Naive thymus-derived CD4-positive, alpha-beta T cell (primary cell): ENCODE results near the gene DDR2. TPM values are rescaled to one million over a fixed set of nuclear protein-coding genes. Genes with fewer than 3 reads are reported as not detected.

ENCODE experiments used
- ATAC-seq: fragments of 150-1000 bp; cut with Tn5 transposase; 2 replicates; pipeline ENCODE4 v1.10.0; 2021; ENCODE audit warnings: mild to moderate bottlenecking, moderate library complexity
- CTCF ChIA-PET: fragments of 350-600 bp; sonication (Branson Sonifier 250); formaldehyde crosslinking; loops from one replicate; lab custom pipeline; 2021; ENCODE audit warnings: antibody characterized with exemption; lab: Charles Lee
- POLR2A ChIA-PET: fragments of 350-600 bp; sonication (Branson Sonifier 250); formaldehyde crosslinking; loops from one replicate; lab custom pipeline; 2021; ENCODE audit warnings: antibody characterized with exemption, inconsistent platforms; lab: Charles Lee
- DNase-seq, 9 donors: peaks; one replicate each; pipeline versions ENCODE4 v3.0.0 to v3.0.0-alpha.2; 2020 to 2022; ENCODE audit warnings: mixed read lengths in 1 of 9
- H3K27ac ChIP-seq: one replicate; pipeline ENCODE4 v1.7.0; 2013; ENCODE audit warnings: mild to moderate bottlenecking, low read depth, low read length, moderate library complexity
- H3K27me3 ChIP-seq, 2 donors: one replicate each; pipeline ENCODE4 v1.7.0; 2013; ENCODE audit warnings: low read length in 2 of 2, mild to moderate bottlenecking in 2 of 2, moderate library complexity in 2 of 2; ENCODE audit not compliant: control insufficient read depth in 2 of 2, insufficient read depth in 2 of 2
- H3K36me3 ChIP-seq, 3 experiments: 1 replicate in 2 of 3; 2 replicates in 1 of 3; pipeline ENCODE4 v1.7.0; 2013; ENCODE audit warnings: low read length in 3 of 3, mild to moderate bottlenecking in 3 of 3, moderate library complexity in 1 of 3; ENCODE audit not compliant: insufficient read depth in 3 of 3, control insufficient read depth in 2 of 3
- H3K4me1 ChIP-seq, 2 donors: one replicate each; pipeline ENCODE4 v1.7.0; 2013; ENCODE audit warnings: low read length in 2 of 2, mild to moderate bottlenecking in 2 of 2, moderate library complexity in 1 of 2; ENCODE audit not compliant: control insufficient read depth in 2 of 2, insufficient read depth in 2 of 2
- H3K4me3 ChIP-seq: 2 replicates; pipeline ENCODE4 v1.7.0; 2013; ENCODE audit warnings: mild to moderate bottlenecking, low read length
- H3K9me3 ChIP-seq, 3 experiments: 1 replicate in 2 of 3; 2 replicates in 1 of 3; pipeline ENCODE4 v1.7.0; 2013; ENCODE audit warnings: low read length in 3 of 3; ENCODE audit not compliant: control insufficient read depth in 2 of 3
- H3K27ac Mint-ChIP-seq, 9 donors: one replicate each; pipeline ENCODE4 v1.8.0; 2020 to 2022; ENCODE audit warnings: mixed read lengths in 9 of 9, mild to moderate bottlenecking in 8 of 9, moderate library complexity in 5 of 9, inconsistent platforms in 2 of 9
- H3K27me3 Mint-ChIP-seq, 5 donors: one replicate each; pipeline ENCODE4 v1.8.0; 2021 to 2022; ENCODE audit warnings: mixed read lengths in 5 of 5, mild to moderate bottlenecking in 1 of 5
- H3K36me3 Mint-ChIP-seq, 5 donors: one replicate each; pipeline ENCODE4 v1.8.0; 2020 to 2022; ENCODE audit warnings: mixed read lengths in 5 of 5, mild to moderate bottlenecking in 3 of 5, inconsistent platforms in 1 of 5
- H3K4me1 Mint-ChIP-seq, 7 donors: one replicate each; pipeline ENCODE4 v1.8.0; 2020 to 2022; ENCODE audit warnings: mixed read lengths in 7 of 7, mild to moderate bottlenecking in 3 of 7, inconsistent platforms in 1 of 7
- H3K4me3 Mint-ChIP-seq, 10 donors: one replicate each; pipeline ENCODE4 v1.8.0; 2020 to 2022; ENCODE audit warnings: mild to moderate bottlenecking in 10 of 10, mixed read lengths in 10 of 10, moderate library complexity in 6 of 10, inconsistent platforms in 2 of 10
- H3K9me3 Mint-ChIP-seq, 11 donors: one replicate each; pipeline ENCODE4 v1.8.0; 2020 to 2022; ENCODE audit warnings: mixed read lengths in 11 of 11, mild to moderate bottlenecking in 4 of 11, inconsistent platforms in 1 of 11, moderate library complexity in 1 of 11
- intact Hi-C, 2 donors: fragments of 100-400 bp; cut with micrococcal nuclease; formaldehyde crosslinking; loops; one replicate each; pipeline ENCODE4 v1.15.1; 2023
- polyA plus RNA-seq, 2 donors: library from polyadenylated mRNA; unstranded; fragments of 300-500 nt; fragmentation: Illumina TruSeq; gene quantifications; one replicate each; pipeline ENCODE4 v1.2.3, GENCODE V29; 2021
- total RNA-seq, 6 experiments: library from RNA in 5 of 6; stranded (reverse) in 5 of 6; gene quantifications; 1 replicate in 5 of 6; 2 replicates in 1 of 6; pipeline ENCODE4 v1.2.3 and lab custom pipeline; 2021 to 2026

DDR2 gene
- total and polyA plus RNA-seq, 7 experiments from 2014 or later = 0.24 to 0.44 (median 0.35) TPM; not detected in 2

DNA sequence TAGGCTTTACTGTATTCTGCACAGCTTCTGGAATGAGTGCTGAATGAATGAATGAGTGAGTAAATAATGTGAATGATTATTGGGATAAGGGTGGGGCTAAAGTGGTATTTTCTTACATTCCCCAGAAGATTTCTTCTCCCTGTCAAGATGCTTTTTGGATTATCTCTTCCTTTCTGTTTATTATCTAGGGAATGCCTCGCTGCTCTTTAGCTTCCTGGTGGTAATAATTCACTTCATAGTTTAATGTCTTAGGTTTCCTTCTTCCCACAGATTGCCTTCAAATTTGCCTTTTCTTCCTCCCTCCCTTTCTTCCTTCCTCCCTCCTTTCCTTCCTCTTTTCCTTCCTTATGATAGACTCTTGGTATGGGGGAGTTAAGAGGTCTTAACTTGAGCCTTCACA lies 24.0 kb downstream of the DDR2 start:
- Mint-ChIP-seq H3K27ac (no peak overlapping the region), H3K4me3 (no peak overlapping the region), H3K9me3 (no peaks in the 10 kb centered on the region), H3K4me1 (no peaks in the 10 kb centered on the region), H3K27me3 (peaks cover 7 to 23% (median 12%) of the 10 kb centered on the region in 5 donors), H3K36me3 (no peaks in the 10 kb centered on the region)
- CTCF ChIA-PET = no interaction called here
- Histone ChIP-seq H3K4me3 (no peak overlapping the region), H3K27me3 (no peaks in the 10 kb centered on the region), H3K4me1 (no peaks in the 10 kb centered on the region), H3K9me3 (no peaks in the 10 kb centered on the region), H3K36me3 (no peaks in the 10 kb centered on the region), H3K27ac (no peak overlapping the region)
- intact Hi-C loops = no loop called here
- POLR2A ChIA-PET = no interaction called here
- DNase-seq (no peak), ATAC-seq (no peak)

DNA sequence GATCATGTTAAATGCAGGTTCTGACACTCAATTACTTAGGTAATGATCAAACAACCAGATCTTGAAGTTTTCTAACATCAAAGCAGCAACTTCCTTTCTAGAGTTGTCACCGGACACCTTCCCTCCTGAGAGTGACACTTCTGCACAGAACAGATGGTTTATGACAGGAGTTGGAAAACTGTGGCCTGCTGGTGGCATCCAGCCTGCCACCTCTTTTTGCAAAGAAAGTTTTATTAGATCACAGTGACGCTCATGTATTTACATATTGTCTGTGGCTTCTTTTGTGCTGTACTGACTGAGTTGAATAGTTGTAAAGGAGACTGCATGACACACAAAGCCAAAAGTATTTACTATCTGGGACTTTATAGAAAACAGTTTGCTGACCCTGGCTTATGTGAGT lies 28.3 kb downstream of the DDR2 start:
- no peaks in the 10 kb centered on the region for H3K27me3 ChIP-seq
- no peak overlapping the region for H3K4me3 ChIP-seq
- intact Hi-C loops = no loop called here
- Mint-ChIP-seq H3K27me3 (peaks cover 0 to 30% (median 15%) of the 10 kb centered on the region in 5 donors), H3K9me3 (no peaks in the 10 kb centered on the region), H3K4me1 (no peaks in the 10 kb centered on the region), H3K36me3 (no peaks in the 10 kb centered on the region), H3K4me3 (no peak overlapping the region), H3K27ac (no peak overlapping the region)
- DNase-seq (no peak), ATAC-seq (no peak)
- no peak overlapping the region for H3K27ac ChIP-seq
- no peaks in the 10 kb centered on the region for H3K9me3 ChIP-seq
- ChIA-PET CTCF (no interaction called here), POLR2A (no interaction called here)
- no peaks in the 10 kb centered on the region for H3K36me3 ChIP-seq
- no peaks in the 10 kb centered on the region for H3K4me1 ChIP-seq

DNA sequence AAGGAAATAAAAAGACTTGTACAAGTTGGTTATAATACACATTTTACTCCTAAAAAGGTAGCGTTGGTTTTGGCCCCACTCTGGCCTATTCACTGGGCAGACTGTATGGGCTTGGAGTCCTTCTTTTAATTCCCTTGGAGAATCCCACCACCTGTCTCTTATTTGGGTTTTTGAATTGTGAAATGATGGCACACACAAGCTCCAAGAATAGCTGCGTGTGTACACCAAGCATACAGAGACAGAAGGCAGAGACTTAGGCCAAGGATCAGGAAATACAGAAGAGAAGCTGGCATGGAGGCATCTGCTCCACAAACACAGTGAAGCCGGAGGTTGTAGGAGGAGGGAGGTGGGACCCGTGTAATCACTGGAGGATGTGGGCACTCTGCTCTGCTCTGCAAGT lies 29.1 kb downstream of the DDR2 start:
- no peaks in the 10 kb centered on the region for H3K36me3 ChIP-seq
- Mint-ChIP-seq H3K27me3 (peaks cover 0 to 36% (median 16%) of the 10 kb centered on the region in 5 donors), H3K36me3 (no peaks in the 10 kb centered on the region), H3K4me3 (no peak overlapping the region), H3K27ac (no peak overlapping the region), H3K4me1 (no peaks in the 10 kb centered on the region), H3K9me3 (no peaks in the 10 kb centered on the region)
- H3K27me3 ChIP-seq = no peaks in the 10 kb centered on the region
- no peak for DNase-seq
- intact Hi-C loops = no loop called here
- no peak overlapping the region for H3K27ac ChIP-seq
- ATAC-seq = no peak
- no peak overlapping the region for H3K4me3 ChIP-seq
- H3K4me1 ChIP-seq = no peaks in the 10 kb centered on the region
- POLR2A ChIA-PET = no interaction called here
- CTCF ChIA-PET = no interaction called here
- H3K9me3 ChIP-seq = no peaks in the 10 kb centered on the region

DNA sequence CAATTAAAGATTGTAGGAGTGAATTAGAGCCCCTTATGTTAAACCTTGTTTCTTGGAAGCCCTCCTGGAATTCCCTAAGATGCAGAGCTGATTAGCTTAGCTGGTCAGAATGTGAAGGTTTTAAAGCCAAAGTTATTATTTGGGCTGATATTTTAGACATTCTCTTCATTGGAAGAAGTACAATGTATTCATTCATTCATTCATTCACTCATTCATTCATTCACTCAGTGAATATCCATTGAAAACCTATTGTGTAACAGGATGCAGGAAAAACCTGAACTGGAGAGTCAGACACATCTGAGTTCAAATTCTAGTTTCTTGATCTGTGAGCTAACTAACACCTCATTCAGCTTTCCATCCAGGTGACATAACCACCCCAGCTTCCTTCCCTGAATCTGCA lies 29.7 kb downstream of the DDR2 start:
- CTCF ChIA-PET = no interaction called here
- POLR2A ChIA-PET = no interaction called here
- ATAC-seq (no peak), DNase-seq (no peak)
- Mint-ChIP-seq H3K9me3 (no peaks in the 10 kb centered on the region), H3K36me3 (no peaks in the 10 kb centered on the region), H3K27ac (no peak overlapping the region), H3K4me1 (no peaks in the 10 kb centered on the region), H3K27me3 (peaks cover 0 to 36% (median 15%) of the 10 kb centered on the region in 5 donors), H3K4me3 (no peak overlapping the region)
- Histone ChIP-seq H3K27me3 (no peaks in the 10 kb centered on the region), H3K36me3 (no peaks in the 10 kb centered on the region), H3K9me3 (no peaks in the 10 kb centered on the region), H3K4me1 (no peaks in the 10 kb centered on the region), H3K27ac (no peak overlapping the region), H3K4me3 (no peak overlapping the region)
- intact Hi-C loops = no loop called here

DNA sequence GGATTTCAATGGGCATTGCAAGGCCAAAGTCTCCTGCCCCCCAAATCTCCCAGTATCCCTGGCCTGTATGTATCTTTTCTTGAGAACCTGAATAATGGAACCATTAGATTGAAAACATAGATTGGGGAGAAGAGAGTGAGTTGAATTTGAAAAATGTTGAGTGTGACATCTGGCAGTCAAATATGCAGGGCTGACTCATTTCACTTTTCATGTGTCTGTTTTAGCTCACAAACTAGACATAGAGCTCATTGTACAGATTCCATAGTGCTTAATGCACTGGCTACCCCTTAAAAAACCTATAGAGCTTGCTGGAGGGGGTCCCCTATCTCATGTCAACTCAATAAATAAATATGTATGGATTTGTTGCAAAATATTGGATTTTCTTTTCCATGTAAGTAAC lies 30.8 kb downstream of the DDR2 start:
- ChIA-PET CTCF (no interaction called here), POLR2A (no interaction called here)
- intact Hi-C loops = no loop called here
- Histone ChIP-seq H3K27ac (no peak overlapping the region), H3K27me3 (no peaks in the 10 kb centered on the region), H3K36me3 (no peaks in the 10 kb centered on the region), H3K4me3 (no peak overlapping the region), H3K4me1 (no peaks in the 10 kb centered on the region), H3K9me3 (no peaks in the 10 kb centered on the region)
- no peaks in the 10 kb centered on the region for H3K36me3 Mint-ChIP-seq
- no peaks in the 10 kb centered on the region for H3K4me1 Mint-ChIP-seq
- H3K27me3 Mint-ChIP-seq = peaks cover 0 to 30% (median 13%) of the 10 kb centered on the region in 5 donors
- no peak for DNase-seq
- H3K4me3 Mint-ChIP-seq = no peak overlapping the region
- H3K9me3 Mint-ChIP-seq = no peaks in the 10 kb centered on the region
- ATAC-seq = no peak
- H3K27ac Mint-ChIP-seq = no peak overlapping the region

DNA sequence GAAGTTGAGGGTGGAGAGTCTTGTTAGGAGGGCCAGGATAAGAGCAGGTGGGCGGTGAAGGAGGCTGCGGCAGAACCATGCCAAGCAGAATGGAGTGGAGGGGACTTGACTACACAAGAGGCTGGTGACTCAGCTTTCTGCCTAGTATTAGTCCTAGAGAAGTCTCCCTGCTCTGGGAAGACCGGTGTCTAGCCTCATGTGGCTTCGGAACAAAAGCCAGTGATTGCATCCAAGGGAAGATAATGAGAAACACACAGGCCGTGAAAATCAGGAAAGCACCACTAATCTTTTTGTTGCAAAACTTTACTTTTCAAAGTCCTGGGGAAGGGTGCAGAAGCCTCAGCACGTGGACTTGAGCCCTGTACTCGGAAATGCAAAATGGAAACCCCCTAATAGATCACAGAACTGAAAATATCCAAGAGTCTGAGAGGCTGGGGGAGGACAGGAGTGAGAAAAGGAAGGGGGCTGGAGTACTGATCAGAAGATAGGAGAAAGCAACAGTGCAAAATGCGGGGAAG lies 31.4 kb downstream of the DDR2 start:
- Histone ChIP-seq H3K27ac (no peak overlapping the region), H3K27me3 (no peaks in the 10 kb centered on the region), H3K4me3 (no peak overlapping the region), H3K9me3 (no peaks in the 10 kb centered on the region), H3K36me3 (no peaks in the 10 kb centered on the region), H3K4me1 (no peaks in the 10 kb centered on the region)
- H3K27ac Mint-ChIP-seq = no peak overlapping the region
- H3K27me3 Mint-ChIP-seq = peaks cover 0 to 28% (median 12%) of the 10 kb centered on the region in 5 donors
- DNase-seq (no peak), ATAC-seq (no peak)
- no peak overlapping the region for H3K4me3 Mint-ChIP-seq
- ChIA-PET CTCF (no interaction called here), POLR2A (no interaction called here)
- no peaks in the 10 kb centered on the region for H3K4me1 Mint-ChIP-seq
- intact Hi-C loops = no loop called here
- H3K36me3 Mint-ChIP-seq = no peaks in the 10 kb centered on the region
- H3K9me3 Mint-ChIP-seq = no peaks in the 10 kb centered on the region

DNA sequence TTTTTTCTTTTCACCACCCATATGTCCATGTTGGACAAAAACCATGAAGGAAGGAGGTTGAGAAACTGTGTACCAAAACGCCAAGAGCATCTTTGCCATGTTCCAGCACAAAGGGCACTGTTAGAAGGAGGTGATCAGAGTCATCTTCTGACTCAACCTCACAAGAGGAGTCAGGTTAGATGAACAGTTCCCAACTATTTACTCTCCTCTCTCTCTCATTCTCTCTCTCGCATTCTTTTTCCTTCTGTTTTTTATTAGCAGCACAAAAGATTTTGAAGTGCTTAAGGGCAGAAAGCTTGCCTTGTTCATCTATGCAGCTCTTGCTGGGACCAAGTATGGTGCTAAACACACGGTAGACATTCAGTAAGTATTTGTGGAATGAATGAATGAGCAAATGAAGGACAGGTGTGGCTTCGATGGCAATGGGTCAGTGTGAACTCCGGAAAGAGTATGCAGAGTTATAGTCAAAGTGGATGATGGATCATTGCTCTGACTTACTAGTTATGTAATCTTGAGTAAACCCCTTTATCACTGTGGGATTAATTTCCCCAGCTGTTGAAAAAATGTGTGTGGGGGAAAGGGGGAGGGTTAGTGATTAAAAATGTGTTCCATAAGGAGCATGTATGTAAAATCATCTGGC lies 33.9 kb downstream of the DDR2 start:
- Histone ChIP-seq H3K27me3 (no peaks in the 10 kb centered on the region), H3K9me3 (no peaks in the 10 kb centered on the region), H3K4me3 (no peak overlapping the region), H3K36me3 (no peaks in the 10 kb centered on the region), H3K27ac (no peak overlapping the region), H3K4me1 (no peaks in the 10 kb centered on the region)
- no peak overlapping the region for H3K27ac Mint-ChIP-seq
- H3K9me3 Mint-ChIP-seq = no peaks in the 10 kb centered on the region
- ATAC-seq = no peak
- ChIA-PET POLR2A (no interaction called here), CTCF (no interaction called here)
- intact Hi-C loops = no loop called here
- peaks cover 0 to 21% (median 6%) of the 10 kb centered on the region in 5 donors for H3K27me3 Mint-ChIP-seq
- no peak for DNase-seq
- H3K4me1 Mint-ChIP-seq = no peaks in the 10 kb centered on the region
- no peaks in the 10 kb centered on the region for H3K36me3 Mint-ChIP-seq
- no peak overlapping the region for H3K4me3 Mint-ChIP-seq
